Bronchial epithelial cell (primary cell): ENCODE data around the gene COBL. TPM values are rescaled to one million over a fixed set of nuclear protein-coding genes. Genes with fewer than 3 reads are reported as not detected.

Source experiments
- DNase-seq: peaks from one replicate; pipeline ENCODE4 v3.0.0-alpha.2; 2010; ENCODE audit warnings: low read depth
- FAIRE-seq: peaks from 2 replicates; lab custom pipeline; 2011; peaks lifted over from hg19 to GRCh38; lab: Jason Lieb, UNC
- H3K27me3 ChIP-seq: 2 replicates; pipeline ENCODE4 v1.5.1; 2011; ENCODE audit warnings: low read length; ENCODE audit not compliant: control insufficient read depth, insufficient read depth
- H3K36me3 ChIP-seq: 2 replicates; pipeline ENCODE4 v1.5.1; 2011; ENCODE audit warnings: low read length; ENCODE audit not compliant: control insufficient read depth, insufficient read depth
- H3K4me3 ChIP-seq: 2 replicates; pipeline ENCODE4 v1.5.1; 2011; ENCODE audit warnings: mild to moderate bottlenecking, low read depth, low read length, control low read depth
- total RNA-seq: library from RNA; depleted of rRNA; stranded (reverse); fragments of >200 nt; gene quantifications from 2 replicates; pipeline ENCODE4 v1.2.1, GENCODE V29; 2014
- TF ChIP-seq, protein P1 (sequence below): IDR thresholded peaks from 2 replicates; pipeline ENCODE4 v1.5.1; 2011; ENCODE audit warnings: mild to moderate bottlenecking, moderate library complexity, low read length, control low read depth, inconsistent platforms; ENCODE audit not compliant: insufficient read depth, severe bottlenecking

Gene COBL
- total RNA-seq, 1 donor from 2014 or later, result 1.1 TPM

DNA sequence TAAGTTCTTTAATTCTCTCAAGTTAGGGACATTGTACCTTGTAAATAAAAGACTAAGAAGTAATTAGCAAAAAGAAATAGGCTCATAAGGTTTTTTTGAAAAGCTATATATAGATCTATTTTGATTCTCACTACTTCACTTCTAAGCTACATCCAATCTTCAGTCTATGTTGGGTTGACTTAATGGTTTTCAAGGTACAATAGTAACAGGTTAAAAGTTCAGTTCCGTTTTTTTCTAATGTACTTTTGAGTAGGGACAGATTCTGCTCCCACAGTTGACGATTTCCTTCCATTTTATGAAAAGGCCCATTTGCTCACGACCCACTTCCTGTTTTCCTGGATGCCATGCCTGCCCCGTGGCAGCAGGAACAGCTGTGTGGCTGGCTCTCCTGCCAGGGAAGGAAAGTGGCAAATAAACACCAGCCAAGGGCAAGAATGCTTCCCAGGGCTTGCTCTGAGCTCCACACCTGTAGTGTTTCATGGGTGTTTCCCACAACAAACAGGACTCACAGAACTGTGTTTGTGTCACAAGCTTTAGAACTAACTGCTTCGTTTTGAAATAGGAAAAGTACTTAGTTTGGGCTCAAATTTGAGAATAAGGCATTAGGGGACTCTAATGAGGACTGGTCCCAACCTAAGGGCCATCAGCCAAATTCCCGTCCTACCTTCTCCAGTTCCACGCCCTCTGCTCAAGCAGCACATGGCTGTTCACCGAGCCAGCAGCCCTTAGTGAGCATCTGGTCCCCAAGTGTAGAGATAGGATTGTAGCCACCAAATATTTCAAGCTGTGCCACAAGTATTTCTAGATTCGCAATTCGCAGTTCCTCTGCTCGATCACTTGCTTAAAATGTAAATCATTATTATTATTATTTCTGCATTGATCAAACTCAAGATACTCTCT is 240.7 kb downstream of the COBL start:
- DNase-seq (no peak), FAIRE-seq (no peak)
- TF ChIP-seq, protein P1, sequence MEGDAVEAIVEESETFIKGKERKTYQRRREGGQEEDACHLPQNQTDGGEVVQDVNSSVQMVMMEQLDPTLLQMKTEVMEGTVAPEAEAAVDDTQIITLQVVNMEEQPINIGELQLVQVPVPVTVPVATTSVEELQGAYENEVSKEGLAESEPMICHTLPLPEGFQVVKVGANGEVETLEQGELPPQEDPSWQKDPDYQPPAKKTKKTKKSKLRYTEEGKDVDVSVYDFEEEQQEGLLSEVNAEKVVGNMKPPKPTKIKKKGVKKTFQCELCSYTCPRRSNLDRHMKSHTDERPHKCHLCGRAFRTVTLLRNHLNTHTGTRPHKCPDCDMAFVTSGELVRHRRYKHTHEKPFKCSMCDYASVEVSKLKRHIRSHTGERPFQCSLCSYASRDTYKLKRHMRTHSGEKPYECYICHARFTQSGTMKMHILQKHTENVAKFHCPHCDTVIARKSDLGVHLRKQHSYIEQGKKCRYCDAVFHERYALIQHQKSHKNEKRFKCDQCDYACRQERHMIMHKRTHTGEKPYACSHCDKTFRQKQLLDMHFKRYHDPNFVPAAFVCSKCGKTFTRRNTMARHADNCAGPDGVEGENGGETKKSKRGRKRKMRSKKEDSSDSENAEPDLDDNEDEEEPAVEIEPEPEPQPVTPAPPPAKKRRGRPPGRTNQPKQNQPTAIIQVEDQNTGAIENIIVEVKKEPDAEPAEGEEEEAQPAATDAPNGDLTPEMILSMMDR, result no peak

DNA sequence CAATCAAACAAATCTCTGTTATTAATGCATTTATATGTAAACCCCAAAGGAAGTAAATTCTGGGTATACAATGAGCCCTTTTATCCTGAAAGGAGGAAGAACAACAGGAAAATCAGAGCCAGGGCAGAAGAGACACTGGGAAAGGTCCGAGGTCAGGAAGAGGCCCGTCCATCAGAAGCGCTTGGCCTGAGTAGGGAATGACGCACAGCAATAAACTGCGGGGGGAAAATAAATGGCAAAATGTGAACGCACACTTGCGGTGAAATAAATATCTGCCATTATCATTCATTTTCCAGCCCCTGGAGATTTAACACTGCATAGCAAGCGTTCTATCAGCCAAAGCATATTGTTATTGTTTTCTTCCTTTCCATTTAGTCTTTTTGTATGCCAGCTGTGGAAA is 243.4 kb downstream of the COBL start:
- Histone ChIP-seq H3K36me3 (no peaks in the 10 kb centered on the region), H3K27me3 (peaks cover 2% of the 10 kb centered on the region), H3K4me3 (no peak overlapping the region)
- FAIRE-seq (no peak), DNase-seq (no peak)
- TF ChIP-seq, protein P1, result no peak

More for the DNA sequence above, 240.7 kb downstream of the COBL start:
- Histone ChIP-seq H3K36me3 (no peaks in the 10 kb centered on the region), H3K4me3 (no peak overlapping the region), H3K27me3 (peaks cover 2% of the 10 kb centered on the region)

DNA sequence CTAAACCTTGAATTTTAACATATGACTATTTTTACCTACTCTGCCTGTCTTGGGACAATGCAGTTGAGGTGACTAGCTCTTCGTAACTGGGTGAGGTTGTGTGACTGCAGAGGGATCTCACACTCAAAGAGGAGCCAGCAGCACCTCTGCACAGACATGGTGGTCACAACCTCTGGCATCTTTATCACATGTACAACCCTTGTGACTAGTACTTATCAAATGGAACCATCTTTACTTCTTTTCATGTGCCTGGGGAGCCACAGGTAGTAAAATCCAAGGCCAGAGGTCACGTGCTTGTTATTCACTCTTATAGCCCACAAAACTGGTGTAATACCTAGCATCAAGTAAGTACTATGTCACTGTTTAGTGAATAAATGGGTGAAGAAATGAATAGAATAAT is 244.3 kb downstream of the COBL start:
- FAIRE-seq, result no peak
- Histone ChIP-seq H3K27me3 (no peaks in the 10 kb centered on the region), H3K4me3 (no peak overlapping the region), H3K36me3 (no peaks in the 10 kb centered on the region)
- DNase-seq, result no peak
- TF ChIP-seq, protein P1, result no peak

DNA sequence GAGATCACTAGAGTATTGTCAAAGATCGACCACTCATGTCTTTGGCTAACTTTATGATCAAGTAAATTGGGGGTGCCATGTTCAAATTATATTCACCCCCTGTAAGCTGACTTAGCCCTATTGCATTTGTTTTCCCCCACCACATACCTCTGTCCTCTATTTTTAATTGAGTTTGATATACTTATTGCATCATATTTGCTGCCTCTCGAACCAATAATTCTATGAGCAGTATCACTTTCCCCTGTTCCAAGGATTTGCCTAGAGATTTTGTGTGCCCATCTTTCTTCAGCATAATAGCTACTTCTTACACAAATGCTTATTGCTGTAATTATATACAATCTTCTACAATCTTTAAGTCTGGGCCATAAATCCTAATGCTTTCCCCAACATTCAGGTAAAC is 245.2 kb downstream of the COBL start:
- FAIRE-seq (no peak), DNase-seq (no peak)
- no peaks in the 10 kb centered on the region for H3K27me3 ChIP-seq
- H3K4me3 ChIP-seq, result no peak overlapping the region
- TF ChIP-seq, protein P1, result no peak
- H3K36me3 ChIP-seq, result no peaks in the 10 kb centered on the region

DNA sequence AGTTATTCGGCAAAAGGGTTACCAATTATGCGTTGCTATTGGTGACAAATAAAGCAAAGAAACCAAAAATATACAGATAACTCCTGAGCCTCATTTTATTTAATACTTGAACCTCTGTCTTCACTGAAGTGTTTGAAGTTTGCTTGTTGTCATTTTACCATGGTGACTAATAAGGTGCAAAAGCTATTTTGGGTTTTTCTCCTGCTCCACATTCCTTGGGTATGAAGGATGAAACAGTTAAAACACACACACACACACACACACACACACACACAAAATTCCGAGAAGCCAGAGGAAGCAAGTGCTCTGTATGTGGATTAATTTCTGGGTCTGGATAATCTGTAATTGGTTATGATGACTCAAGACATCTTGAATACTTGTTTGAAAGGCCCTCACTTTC is 246.5 kb downstream of the COBL start:
- Histone ChIP-seq H3K36me3 (no peaks in the 10 kb centered on the region), H3K4me3 (no peak overlapping the region), H3K27me3 (no peaks in the 10 kb centered on the region)
- TF ChIP-seq, protein P1, result no peak
- DNase-seq, result no peak
- FAIRE-seq, result no peak
